MCF 10A (cell line): ENCODE results near the gene TMEM18. TPM values are rescaled to one million over a fixed set of nuclear protein-coding genes. Genes with fewer than 3 reads are reported as not detected.

ENCODE experiments used
- BruUV-seq: library from RNA; stranded (reverse); fragments of 400-500 nt; replicated peaks from 2 replicates; lab custom pipeline; 2021; lab: Mats Ljungman, UMichigan
- CTCF ChIA-PET: fragments of 300-600 bp; sonication (Branson Sonifier 250); formaldehyde crosslinking; extraction: SDS; loops from one replicate; lab custom pipeline; 2021; ENCODE audit warnings: antibody characterized with exemption, inconsistent platforms; lab: Yijun Ruan, JAX
- POLR2A ChIA-PET: fragments of 300-600, 350-650 bp; sonication (Branson Sonifier 250); formaldehyde crosslinking; extraction: SDS; loops from one replicate; lab custom pipeline; 2020; ENCODE audit warnings: antibody characterized with exemption, inconsistent platforms; lab: Yijun Ruan, JAX
- DNase-seq: peaks from one replicate; pipeline ENCODE4 v3.0.0-alpha.2; 2018; ENCODE audit not compliant: unreplicated experiment
- H3K27ac Mint-ChIP-seq: one replicate; pipeline ENCODE4 v1.8.0; 2022; ENCODE audit warnings: mild to moderate bottlenecking, low read depth, mixed read lengths; ENCODE audit not compliant: unreplicated experiment
- H3K27me3 Mint-ChIP-seq: one replicate; pipeline ENCODE4 v1.8.0; 2022; ENCODE audit warnings: mixed read lengths; ENCODE audit not compliant: insufficient read depth, unreplicated experiment
- H3K36me3 Mint-ChIP-seq: one replicate; pipeline ENCODE4 v1.8.0; 2022; ENCODE audit warnings: mild to moderate bottlenecking, moderate library complexity, mixed read lengths; ENCODE audit not compliant: insufficient read depth, unreplicated experiment
- H3K4me1 Mint-ChIP-seq: one replicate; pipeline ENCODE4 v1.8.0; 2022; ENCODE audit warnings: mixed read lengths; ENCODE audit not compliant: insufficient read depth, unreplicated experiment
- H3K4me3 Mint-ChIP-seq: one replicate; pipeline ENCODE4 v1.8.0; 2022; ENCODE audit warnings: mild to moderate bottlenecking, moderate library complexity, mixed read lengths; ENCODE audit not compliant: unreplicated experiment
- H3K9me3 Mint-ChIP-seq: one replicate; pipeline ENCODE4 v1.8.0; 2022; ENCODE audit warnings: mixed read lengths; ENCODE audit not compliant: unreplicated experiment
- intact Hi-C: fragments of 100-400 bp; cut with micrococcal nuclease; formaldehyde crosslinking; loops from 2 replicates; pipeline ENCODE4 v1.14.1; 2022
- total RNA-seq: library from RNA; stranded (reverse); gene quantifications from 2 replicates; pipeline ENCODE4 v1.2.3, GENCODE V29; 2022
- TF ChIP-seq, protein P1 (sequence below): fragments of 200-600 bp; IDR thresholded peaks from one replicate; pipeline ENCODE4 v1.8.0; 2022; ENCODE audit warnings: antibody characterized with exemption, mild to moderate bottlenecking; ENCODE audit not compliant: unreplicated experiment

TMEM18 gene
- total RNA-seq, 1 experiment from 2014 or later, result 25.1 TPM

DNA sequence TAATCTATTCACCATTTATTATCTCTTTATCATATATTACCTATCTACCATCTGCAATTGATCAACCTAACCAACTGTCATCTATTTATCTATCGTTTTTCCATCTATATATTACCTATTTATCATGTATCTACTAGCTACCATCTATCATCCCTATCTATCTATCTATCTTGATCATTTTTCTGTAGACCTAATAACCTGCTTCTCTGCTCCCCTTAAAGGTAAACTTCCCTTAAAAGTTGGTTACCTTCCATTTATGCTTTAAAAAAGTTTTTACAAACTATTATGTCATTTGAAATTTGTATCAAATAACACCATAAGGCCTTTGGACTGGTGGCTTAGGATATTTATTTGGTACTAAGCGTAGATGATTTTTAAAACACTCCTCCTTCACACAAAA lies 47.2 kb downstream of the TMEM18 start:
- H3K4me3 Mint-ChIP-seq, result no peak overlapping the region
- ChIA-PET CTCF (no interaction called here), POLR2A (no interaction called here)
- no peaks in the 10 kb centered on the region for H3K27me3 Mint-ChIP-seq
- no peaks in the 10 kb centered on the region for H3K36me3 Mint-ChIP-seq
- DNase-seq, result no peak
- TF ChIP-seq, protein P1, sequence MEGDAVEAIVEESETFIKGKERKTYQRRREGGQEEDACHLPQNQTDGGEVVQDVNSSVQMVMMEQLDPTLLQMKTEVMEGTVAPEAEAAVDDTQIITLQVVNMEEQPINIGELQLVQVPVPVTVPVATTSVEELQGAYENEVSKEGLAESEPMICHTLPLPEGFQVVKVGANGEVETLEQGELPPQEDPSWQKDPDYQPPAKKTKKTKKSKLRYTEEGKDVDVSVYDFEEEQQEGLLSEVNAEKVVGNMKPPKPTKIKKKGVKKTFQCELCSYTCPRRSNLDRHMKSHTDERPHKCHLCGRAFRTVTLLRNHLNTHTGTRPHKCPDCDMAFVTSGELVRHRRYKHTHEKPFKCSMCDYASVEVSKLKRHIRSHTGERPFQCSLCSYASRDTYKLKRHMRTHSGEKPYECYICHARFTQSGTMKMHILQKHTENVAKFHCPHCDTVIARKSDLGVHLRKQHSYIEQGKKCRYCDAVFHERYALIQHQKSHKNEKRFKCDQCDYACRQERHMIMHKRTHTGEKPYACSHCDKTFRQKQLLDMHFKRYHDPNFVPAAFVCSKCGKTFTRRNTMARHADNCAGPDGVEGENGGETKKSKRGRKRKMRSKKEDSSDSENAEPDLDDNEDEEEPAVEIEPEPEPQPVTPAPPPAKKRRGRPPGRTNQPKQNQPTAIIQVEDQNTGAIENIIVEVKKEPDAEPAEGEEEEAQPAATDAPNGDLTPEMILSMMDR, result no peak
- no TSS peak for BruUV-seq
- H3K27ac Mint-ChIP-seq, result no peak overlapping the region
- H3K9me3 Mint-ChIP-seq, result no peaks in the 10 kb centered on the region
- intact Hi-C loops, result no loop called here
- H3K4me1 Mint-ChIP-seq, result peaks cover 6% of the 10 kb centered on the region

DNA sequence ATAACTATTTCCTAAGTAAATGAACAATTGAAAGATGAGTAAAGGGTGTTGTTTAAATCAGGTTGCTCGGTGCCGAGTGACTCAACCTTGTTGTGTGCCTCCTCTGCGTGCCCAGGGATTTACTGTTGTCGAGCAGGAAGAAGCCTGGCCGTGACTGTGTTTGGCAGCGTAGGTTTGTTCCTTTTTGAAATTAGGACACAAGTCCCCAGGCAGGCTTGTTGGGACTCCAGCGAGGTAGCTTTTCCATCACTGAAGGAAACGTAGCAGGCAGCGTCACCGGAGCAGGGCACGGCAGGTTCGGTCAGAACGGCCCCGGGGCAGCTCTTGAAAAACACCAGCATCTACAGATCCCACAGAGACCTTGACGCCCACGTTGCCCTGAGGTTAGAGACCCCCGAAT lies 48.6 kb downstream of the TMEM18 start:
- intact Hi-C loops, result no loop called here
- POLR2A ChIA-PET, result no interaction called here
- no peaks in the 10 kb centered on the region for H3K36me3 Mint-ChIP-seq
- peak overlapping the region; percentile 70 for H3K27ac Mint-ChIP-seq
- H3K4me1 Mint-ChIP-seq, result no peaks in the 10 kb centered on the region
- CTCF ChIA-PET, result interaction anchor here (0.9 to 1.3 kb wide), 2 partner anchors 9 to 99 kb away, joined by 3 read pairs; no protein-coding TSS in a partner anchor
- DNase-seq, result peak; percentile 65
- TF ChIP-seq, protein P1, result no peak
- BruUV-seq, result no TSS peak
- no peak overlapping the region for H3K4me3 Mint-ChIP-seq
- no peaks in the 10 kb centered on the region for H3K27me3 Mint-ChIP-seq
- no peaks in the 10 kb centered on the region for H3K9me3 Mint-ChIP-seq

DNA sequence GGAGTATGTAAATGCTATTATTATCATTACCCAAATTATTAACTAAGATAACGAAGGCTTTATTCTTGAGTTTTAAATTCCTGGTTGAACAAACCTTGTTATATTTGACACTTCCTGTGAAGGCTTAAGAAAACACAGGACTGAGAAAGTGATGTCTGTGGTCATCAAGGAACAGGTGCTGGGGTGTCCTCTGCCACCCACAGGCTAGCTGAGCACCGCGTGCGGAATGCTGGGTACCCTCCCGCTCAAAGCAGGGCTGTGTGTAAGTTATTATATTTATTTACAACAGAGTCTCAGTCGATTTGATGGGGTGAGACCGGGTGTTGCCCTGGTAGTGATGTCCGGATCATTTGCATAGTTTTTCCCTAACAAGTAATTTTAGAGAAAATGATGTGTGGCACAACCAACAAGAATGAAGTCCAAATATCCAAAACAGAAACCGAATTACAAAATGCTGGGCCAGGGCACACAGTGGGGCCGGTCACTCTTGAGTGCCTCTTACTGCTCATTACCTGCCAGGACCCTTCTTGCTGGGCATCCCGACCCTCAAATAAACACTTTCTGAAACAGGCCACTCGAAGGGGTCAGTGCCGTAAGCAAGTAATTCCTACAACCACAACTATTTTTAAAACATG lies 49.2 kb downstream of the TMEM18 start:
- no peaks in the 10 kb centered on the region for H3K36me3 Mint-ChIP-seq
- H3K27ac Mint-ChIP-seq, result peak overlapping the region; percentile 70
- TF ChIP-seq, protein P1, result no peak
- intact Hi-C loops, result no loop called here
- CTCF ChIA-PET, result interaction anchor here (0.6 to 1.3 kb wide), 3 partner anchors 10 to 325 kb away, joined by 3 read pairs; no protein-coding TSS in a partner anchor
- POLR2A ChIA-PET, result no interaction called here
- H3K9me3 Mint-ChIP-seq, result no peaks in the 10 kb centered on the region
- no TSS peak for BruUV-seq
- H3K4me3 Mint-ChIP-seq, result no peak overlapping the region
- DNase-seq, result no peak
- no peaks in the 10 kb centered on the region for H3K27me3 Mint-ChIP-seq
- H3K4me1 Mint-ChIP-seq, result no peaks in the 10 kb centered on the region

DNA sequence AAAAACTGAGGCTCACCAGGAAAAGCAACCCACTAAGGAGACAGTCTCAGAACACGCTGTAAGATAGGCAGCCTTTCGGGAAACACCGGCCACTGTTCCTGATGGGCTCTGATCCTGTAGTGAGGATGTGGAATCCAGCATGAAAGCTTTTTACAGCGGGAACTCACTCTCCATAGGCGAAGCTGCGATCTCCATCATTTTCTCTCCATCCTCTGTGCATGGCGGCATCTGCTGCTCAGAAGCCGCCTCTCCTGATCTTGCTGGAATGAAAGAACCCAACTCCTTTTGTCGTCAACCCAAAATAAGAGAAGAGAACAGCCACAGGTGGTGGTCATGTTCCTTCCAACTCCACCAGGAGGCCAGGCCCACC lies 49.9 kb downstream of the TMEM18 start:
- ChIA-PET CTCF (interaction anchor here (0.6 kb wide), 1 partner anchor 326 kb away, joined by 3 read pairs; no protein-coding TSS in a partner anchor), POLR2A (no interaction called here)
- H3K9me3 Mint-ChIP-seq, result no peaks in the 10 kb centered on the region
- no peak for DNase-seq
- H3K36me3 Mint-ChIP-seq, result no peaks in the 10 kb centered on the region
- intact Hi-C loops, result no loop called here
- H3K27ac Mint-ChIP-seq, result no peak overlapping the region
- H3K4me3 Mint-ChIP-seq, result no peak overlapping the region
- no peaks in the 10 kb centered on the region for H3K4me1 Mint-ChIP-seq
- no TSS peak for BruUV-seq
- H3K27me3 Mint-ChIP-seq, result no peaks in the 10 kb centered on the region
- TF ChIP-seq, protein P1, result no peak
